A549 (cell line): ENCODE measurements around the gene AMACR.

ENCODE experiments used
- CHD2 ChIP-seq: fragments of 150-350 bp; IDR thresholded peaks from 2 replicates; pipeline ENCODE4 v1.6.1; 2014; ENCODE audit warnings: low read length; ENCODE audit not compliant: partially characterized antibody
- FOSL2 ChIP-seq, 2 experiments: fragments of 450-650 bp in 1 of 2; fragments of >200 bp in 1 of 2; sonication (Bioruptor Twin) in 1 of 2; formaldehyde crosslinking; IDR thresholded peaks; 2 replicates each; pipeline versions ENCODE4 v1.5.0 to v1.6.1; 2016 to 2020; ENCODE audit warnings: mild to moderate bottlenecking in 1 of 2, moderate library complexity in 1 of 2

DNA sequence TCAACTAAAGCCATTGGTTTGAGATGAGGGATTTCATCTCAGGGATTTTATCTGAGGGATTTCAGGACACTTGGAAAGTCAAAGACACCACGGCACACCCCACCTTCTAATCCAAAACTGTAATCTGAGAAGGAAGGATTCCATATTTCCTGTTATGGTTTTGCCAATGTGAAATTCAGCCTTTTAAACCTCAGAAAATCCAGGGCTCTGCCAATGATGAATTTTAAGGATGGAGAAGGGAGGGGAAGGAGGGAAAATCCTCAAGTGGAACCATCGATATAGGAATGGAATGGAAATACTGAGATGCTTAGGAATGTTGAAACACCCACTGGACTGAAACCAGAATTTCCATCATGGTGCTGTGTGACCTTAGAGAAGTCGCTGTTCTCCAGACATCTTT, 29.9 kb upstream of the AMACR start:
- no peak for TF ChIP-seq FOSL2 (IDR thresholded peaks at IDR 0.05)
- TF ChIP-seq FOSL2 (CRISPR knock-in tag; IDR thresholded peaks at IDR 0.05), result no peak
- no peak for TF ChIP-seq CHD2
